CD4-positive, alpha-beta T cell treated with Interleukin-15 for 4 hours (primary cell): ENCODE results near the gene WIF1.

ENCODE experiments used
- DNase-seq: peaks from one replicate; pipeline ENCODE4 v3.0.0-alpha.2; 2020; ENCODE audit warnings: low spot score

Gene WIF1

GRCh38 chr12:65121049-65121955 is at the start of gene WIF1:
TSS of gene WIF1 (minus strand) at chr12:65121305. CDS start at chr12:65121191, 114 bp downstream.
- no peak for DNase-seq

GRCh38 chr12:65170209-65170881 is 49.2 kb upstream of the WIF1 start:
- DNase-seq: peak; percentile 59

- DNase-seq: peak; percentile 93
Observed at GRCh38 chr12:65169320-65170208, 48.5 kb upstream of the WIF1 start, which contains the start of gene LEMD3. TSS of gene LEMD3 (plus strand) at chr12:65169583. CDS start at chr12:65169597, 14 bp downstream.

- DNase-seq: no peak
Observed at GRCh38 chr12:65168681-65169319, 47.7 kb upstream of the WIF1 start.

DNA sequence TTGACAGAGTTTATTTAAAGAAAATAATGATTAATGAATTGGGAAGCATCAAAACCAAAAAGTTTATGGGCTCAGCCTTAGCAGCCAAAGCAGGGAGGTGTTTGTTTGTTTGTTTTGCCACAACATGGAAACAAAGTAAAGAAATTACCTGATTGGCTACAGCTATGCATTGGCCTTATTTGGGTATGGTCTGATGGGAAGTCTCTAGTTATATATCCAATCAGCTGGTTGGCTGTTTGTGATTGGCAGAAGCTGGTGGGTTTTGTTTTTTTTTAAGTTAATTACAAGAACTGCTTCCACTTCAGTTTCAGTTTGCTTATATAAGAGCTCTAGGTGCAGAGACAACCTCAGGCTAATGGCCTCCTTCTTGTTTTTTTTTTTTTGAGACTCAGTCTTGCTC is 43.7 kb upstream of the WIF1 start:
- no peak for DNase-seq

DNA sequence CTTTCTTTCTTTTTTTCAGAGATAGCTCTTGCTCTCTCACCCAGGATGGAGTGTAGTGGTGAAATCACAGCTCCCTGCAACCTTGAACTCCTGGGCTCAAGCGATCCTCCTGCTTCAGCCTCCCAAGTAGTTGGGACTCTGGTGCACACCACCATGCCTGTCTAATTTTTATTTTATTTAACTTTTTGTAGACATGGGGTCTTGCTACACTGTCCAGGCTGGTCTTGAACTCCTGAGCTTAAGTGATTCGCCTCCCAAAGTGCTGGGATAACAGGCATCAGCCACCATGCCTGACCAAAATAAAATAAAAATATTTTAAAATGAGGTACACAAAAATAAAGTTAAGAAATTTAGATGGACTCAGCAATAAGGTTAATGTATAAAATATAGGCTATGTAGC is 43.1 kb upstream of the WIF1 start:
- no peak for DNase-seq

- DNase-seq: no peak
Observed at GRCh38 chr12:65162609-65163008, 41.5 kb upstream of the WIF1 start.

- DNase-seq: no peak
Observed at GRCh38 chr12:65157091-65157490, 36.0 kb upstream of the WIF1 start.

- DNase-seq: no peak
Observed at GRCh38 chr12:65156366-65156841, 35.3 kb upstream of the WIF1 start.

DNA sequence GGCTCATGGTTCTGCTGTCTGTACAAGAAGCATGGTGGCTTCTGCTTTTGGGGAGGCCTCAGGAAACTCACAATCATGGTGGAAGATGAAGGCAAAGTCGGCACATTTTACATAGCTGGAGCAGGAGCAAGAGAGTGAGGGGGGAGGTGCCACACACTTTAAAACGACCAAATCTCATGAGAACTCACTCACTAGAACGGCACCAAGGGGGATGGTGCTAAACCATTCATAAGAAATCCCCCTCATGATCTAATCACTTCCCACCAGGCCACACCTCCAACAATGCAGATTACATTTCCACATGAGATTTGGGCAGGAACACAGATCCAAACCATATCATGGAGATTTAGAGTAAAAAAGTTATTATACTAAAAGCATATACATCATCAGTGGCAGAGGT is 34.7 kb upstream of the WIF1 start:
- no peak for DNase-seq

DNA sequence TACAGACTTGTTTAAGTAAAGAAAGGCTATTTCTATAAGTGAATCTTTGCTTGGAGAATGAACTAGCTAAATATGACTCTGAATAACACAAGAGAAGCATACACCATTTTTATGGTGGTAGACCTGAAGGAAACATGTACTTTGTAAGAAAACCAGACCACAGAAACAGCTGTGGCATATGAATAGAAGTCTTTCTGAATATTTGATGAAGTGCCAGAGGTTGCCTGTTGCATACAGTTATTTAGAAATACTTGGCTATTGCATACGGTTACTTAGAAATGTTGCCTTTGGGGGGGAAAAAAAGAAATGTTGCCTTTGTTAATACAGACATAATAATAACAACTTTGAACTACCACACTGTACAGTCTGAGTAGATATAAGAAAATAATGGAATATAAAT is 31.5 kb upstream of the WIF1 start:
- DNase-seq: no peak

GRCh38 chr12:65152012-65152411 is 30.9 kb upstream of the WIF1 start:
- DNase-seq: no peak

DNA sequence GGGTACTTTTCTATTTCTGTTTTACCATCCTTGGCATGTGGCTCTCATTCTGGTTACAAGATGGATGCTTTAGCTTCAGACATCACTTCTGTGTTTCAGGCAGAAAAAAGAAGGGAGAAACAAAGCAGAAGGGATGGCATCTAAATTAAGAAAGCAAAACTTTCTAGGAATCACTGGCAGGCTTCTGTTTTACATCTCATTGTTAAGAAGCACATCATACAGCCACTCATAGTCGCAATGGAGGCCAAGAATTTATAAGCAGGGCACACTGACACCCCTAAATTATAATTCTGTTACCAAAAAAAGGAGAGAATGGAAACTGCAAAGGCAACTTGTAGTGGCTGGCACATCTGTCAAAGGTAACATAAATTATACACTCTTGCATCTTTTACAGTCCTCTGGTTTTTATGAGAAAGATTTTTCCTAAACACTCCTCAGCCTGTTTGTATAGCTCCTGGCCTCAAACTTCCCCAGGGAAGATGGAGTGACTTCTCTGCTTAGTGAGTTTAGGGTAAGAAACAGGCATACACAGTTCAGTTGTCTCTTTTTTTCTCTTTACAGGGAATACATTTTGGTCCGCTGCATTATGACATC is 26.3 kb upstream of the WIF1 start:
- no peak for DNase-seq

DNA sequence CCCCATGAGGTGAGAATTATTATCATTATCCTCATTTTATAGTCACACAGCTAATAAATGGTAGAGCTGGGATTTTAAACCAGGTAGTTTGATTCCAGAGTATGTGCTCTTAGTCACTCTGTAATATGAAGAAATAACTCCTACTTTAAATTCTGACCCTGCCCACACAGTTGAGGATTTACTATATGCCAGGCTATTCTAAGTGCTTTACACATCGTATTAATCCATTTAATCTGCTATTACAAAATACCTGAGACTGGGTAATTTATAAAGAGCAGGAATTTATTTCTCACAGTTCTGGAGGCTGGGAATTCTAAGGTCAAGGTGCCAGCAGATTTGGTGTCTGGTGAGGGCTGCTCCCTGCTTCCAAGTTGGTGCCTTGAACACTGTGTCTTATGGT is 19.6 kb upstream of the WIF1 start:
- no peak for DNase-seq

DNA sequence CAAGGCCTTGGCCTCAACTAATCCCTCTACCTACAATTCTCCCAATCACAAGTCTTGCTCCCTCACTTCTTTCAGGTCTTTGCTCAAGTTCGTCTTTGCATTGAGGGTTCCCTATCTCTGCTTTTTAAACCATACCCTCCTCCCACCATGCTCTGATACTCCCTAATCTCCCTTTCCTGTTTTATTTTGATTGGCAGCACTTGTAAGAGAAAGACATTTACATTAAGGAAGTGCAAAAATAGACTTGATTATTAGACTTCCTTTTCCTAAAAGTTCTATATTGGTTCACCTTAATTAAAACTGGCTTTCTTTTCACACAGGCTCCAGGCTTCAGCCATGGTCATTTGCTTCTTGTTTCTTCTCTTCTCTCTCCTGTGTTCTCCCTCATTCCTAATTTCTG is 18.3 kb upstream of the WIF1 start:
- DNase-seq: no peak

DNA sequence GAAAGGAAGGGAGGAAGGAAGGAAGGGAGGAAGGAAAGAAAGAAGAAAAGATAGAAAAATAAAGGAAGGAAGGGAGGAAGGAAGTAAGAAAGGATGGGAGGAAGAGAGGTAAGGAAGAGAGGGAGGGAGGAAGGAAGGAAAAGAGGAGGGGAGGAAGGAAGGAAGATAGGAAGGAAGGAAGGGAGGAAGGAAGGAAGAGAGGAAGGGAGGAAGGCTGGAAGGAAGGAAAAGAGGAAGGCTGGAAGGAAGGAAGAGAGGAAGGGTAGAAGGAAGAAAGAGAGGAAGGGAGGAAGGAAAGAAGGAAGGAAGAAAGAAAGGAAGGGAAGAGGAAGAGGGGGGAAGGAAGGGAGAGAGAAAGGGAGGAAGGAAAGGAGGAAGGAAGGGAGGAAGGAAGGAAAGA is 12.8 kb upstream of the WIF1 start:
- DNase-seq: no peak

DNA sequence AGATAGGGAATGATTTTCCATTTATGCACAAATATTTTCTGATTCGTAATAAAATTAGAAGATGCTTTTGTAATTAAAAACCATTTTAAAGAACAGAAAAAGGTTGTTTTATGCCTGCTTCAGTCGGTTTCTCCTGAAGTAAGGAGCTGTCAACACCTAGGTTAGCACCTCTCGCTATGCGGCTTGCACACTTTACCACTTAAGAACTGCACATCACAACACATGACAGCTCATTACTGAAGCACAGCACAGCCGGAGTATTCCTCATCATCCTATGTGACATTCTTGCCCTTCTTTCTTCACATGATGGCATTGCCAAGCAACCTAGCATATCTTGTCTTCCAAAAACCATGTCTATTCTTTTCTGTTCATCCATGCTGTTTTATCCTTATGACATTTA is 5.4 kb upstream of the WIF1 start:
- no peak for DNase-seq

DNA sequence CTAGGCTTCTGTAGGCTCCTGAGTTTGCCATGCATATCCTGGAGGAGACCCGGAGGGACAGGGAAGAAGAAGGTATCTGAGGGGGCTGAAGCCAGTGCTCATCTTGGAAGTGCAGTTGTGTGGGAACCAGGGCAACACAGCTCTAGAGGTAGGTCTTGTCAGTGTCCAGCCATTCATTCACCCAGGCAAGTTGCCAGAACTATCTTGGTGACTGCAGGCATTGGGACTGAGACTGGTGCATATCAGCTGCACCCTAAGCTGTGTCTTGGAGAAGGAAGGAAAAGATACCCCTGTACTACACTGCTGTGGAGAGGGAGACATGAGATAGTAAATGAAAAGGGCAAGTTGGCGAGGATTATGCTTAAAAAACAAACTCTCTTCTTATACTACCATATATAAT is 4.9 kb upstream of the WIF1 start:
- DNase-seq: no peak

DNA sequence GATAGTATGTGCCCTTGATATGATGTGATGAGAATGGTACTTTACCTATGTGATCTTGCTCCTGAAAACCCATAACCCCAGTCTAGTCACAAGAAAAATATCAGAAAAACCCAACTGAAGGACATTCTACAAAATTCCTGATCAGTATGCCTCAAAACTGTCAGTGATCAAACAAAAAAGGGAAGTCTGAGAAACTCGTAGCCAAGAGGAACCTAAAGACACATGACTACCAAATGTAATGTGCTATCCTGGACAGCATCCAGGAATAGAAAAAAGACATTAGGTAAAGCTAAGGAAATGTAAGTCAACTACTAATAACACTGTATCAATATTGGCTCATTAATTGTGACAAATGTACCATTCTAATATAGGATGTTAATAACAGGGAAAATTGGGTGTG is 4.1 kb upstream of the WIF1 start:
- no peak for DNase-seq

GRCh38 chr12:65123435-65124063 is 2.4 kb upstream of the WIF1 start:
- peak; percentile 8 for DNase-seq

- no peak for DNase-seq
Observed at GRCh38 chr12:65122703-65123102, 1.6 kb upstream of the WIF1 start.
